Calu3 (cell line): ENCODE results near the gene SLC23A3. TPM values are rescaled to one million over a fixed set of nuclear protein-coding genes. Genes with fewer than 3 reads are reported as not detected.

Experiments
- BruUV-seq: library from RNA; stranded (reverse); fragments of 400-500 nt; replicated peaks from 2 replicates; lab custom pipeline; 2021; lab: Mats Ljungman, UMichigan
- CTCF ChIA-PET: fragments of 300-600 bp; sonication (Branson Sonifier 250); formaldehyde crosslinking; loops from one replicate; lab custom pipeline; 2022; ENCODE audit warnings: antibody characterized with exemption; lab: Charles Lee
- DNase-seq: peaks from one replicate; pipeline ENCODE4 v3.0.0; 2022
- H3K27ac Mint-ChIP-seq: one replicate; pipeline ENCODE4 v1.8.0; 2022; ENCODE audit warnings: mixed read lengths; ENCODE audit not compliant: unreplicated experiment
- H3K27me3 Mint-ChIP-seq: one replicate; pipeline ENCODE4 v1.8.0; 2022; ENCODE audit warnings: mixed read lengths; ENCODE audit not compliant: unreplicated experiment
- H3K36me3 Mint-ChIP-seq: one replicate; pipeline ENCODE4 v1.8.0; 2022; ENCODE audit warnings: mild to moderate bottlenecking, moderate library complexity, mixed read lengths; ENCODE audit not compliant: insufficient read depth, unreplicated experiment
- H3K4me1 Mint-ChIP-seq: one replicate; pipeline ENCODE4 v1.8.0; 2022; ENCODE audit warnings: mild to moderate bottlenecking, low read depth, mixed read lengths; ENCODE audit not compliant: unreplicated experiment
- H3K4me3 Mint-ChIP-seq: one replicate; pipeline ENCODE4 v1.8.0; 2022; ENCODE audit warnings: mild to moderate bottlenecking, low read depth, moderate library complexity, mixed read lengths; ENCODE audit not compliant: unreplicated experiment
- H3K9me3 Mint-ChIP-seq: one replicate; pipeline ENCODE4 v1.8.0; 2022; ENCODE audit warnings: low read depth, mixed read lengths; ENCODE audit not compliant: unreplicated experiment
- intact Hi-C: fragments of 100-400 bp; cut with micrococcal nuclease; formaldehyde crosslinking; loops from one replicate; pipeline ENCODE4 v1.10.0; 2022; ENCODE audit not compliant: unreplicated experiment
- total RNA-seq: library from RNA; stranded (reverse); gene quantifications from 2 replicates; pipeline ENCODE4 v1.2.3, GENCODE V29; 2022
- TF ChIP-seq, protein P1 (sequence below): fragments of 200-600 bp; IDR thresholded peaks from one replicate; pipeline ENCODE4 v1.8.0; 2022; ENCODE audit warnings: antibody characterized with exemption; ENCODE audit not compliant: unreplicated experiment

Gene SLC23A3
- total RNA-seq, 1 experiment from 2014 or later: 4.4 TPM

- BruUV-seq: no TSS peak
- CTCF ChIA-PET: interaction anchor here (0.6 kb wide), 1 partner anchor 129 kb away, joined by 3 read pairs; no protein-coding TSS in a partner anchor
Observed at GRCh38 chr2:219172231-219173154, 2.7 kb upstream of the SLC23A3 start.

DNA sequence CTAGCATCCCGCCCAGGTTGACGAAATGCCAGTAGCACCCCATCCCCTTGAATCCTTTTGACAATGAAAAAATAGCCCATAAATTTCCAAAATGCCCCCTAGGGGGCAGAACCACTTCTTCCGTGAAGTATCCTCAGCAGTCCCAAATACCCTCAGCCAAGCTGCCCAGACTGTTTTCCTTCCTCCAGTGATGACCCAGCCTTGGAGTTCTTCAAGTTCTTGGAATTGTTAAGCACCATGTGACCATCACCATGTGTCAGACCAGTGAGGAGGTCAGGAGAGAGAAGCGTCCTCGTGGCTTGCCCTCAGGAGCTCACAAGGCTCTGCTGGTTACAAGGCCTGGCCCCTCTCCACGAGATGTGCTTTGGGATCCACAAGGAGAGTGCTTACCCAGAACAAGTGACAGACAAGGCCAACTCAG, 1.4 kb upstream of the SLC23A3 start:
- H3K27me3 Mint-ChIP-seq: no peaks in the 10 kb centered on the region
- peaks cover 9% of the 10 kb centered on the region for H3K4me1 Mint-ChIP-seq
- BruUV-seq: no TSS peak
- H3K36me3 Mint-ChIP-seq: peaks cover 21% of the 10 kb centered on the region
- DNase-seq: peak; percentile 51
- TF ChIP-seq, protein P1, sequence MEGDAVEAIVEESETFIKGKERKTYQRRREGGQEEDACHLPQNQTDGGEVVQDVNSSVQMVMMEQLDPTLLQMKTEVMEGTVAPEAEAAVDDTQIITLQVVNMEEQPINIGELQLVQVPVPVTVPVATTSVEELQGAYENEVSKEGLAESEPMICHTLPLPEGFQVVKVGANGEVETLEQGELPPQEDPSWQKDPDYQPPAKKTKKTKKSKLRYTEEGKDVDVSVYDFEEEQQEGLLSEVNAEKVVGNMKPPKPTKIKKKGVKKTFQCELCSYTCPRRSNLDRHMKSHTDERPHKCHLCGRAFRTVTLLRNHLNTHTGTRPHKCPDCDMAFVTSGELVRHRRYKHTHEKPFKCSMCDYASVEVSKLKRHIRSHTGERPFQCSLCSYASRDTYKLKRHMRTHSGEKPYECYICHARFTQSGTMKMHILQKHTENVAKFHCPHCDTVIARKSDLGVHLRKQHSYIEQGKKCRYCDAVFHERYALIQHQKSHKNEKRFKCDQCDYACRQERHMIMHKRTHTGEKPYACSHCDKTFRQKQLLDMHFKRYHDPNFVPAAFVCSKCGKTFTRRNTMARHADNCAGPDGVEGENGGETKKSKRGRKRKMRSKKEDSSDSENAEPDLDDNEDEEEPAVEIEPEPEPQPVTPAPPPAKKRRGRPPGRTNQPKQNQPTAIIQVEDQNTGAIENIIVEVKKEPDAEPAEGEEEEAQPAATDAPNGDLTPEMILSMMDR: peak; percentile 86
- intact Hi-C loops: no loop called here
- CTCF ChIA-PET: interaction anchor here (0.8 to 1.7 kb wide), 2 partner anchors 12 to 123 kb away, joined by 3 to 8 read pairs; no protein-coding TSS in a partner anchor
- H3K27ac Mint-ChIP-seq: no peak overlapping the region
- H3K4me3 Mint-ChIP-seq: no peak overlapping the region
- H3K9me3 Mint-ChIP-seq: no peaks in the 10 kb centered on the region

More at GRCh38 chr2:219172231-219173154, 2.7 kb upstream of the SLC23A3 start:
- peaks cover 34% of the 10 kb centered on the region for H3K36me3 Mint-ChIP-seq
- TF ChIP-seq, protein P1: no peak
- no peak overlapping the region for H3K4me3 Mint-ChIP-seq
- DNase-seq: no peak
- H3K27me3 Mint-ChIP-seq: no peaks in the 10 kb centered on the region
- intact Hi-C loops: no loop called here
- no peak overlapping the region for H3K27ac Mint-ChIP-seq
- peaks cover 15% of the 10 kb centered on the region for H3K4me1 Mint-ChIP-seq
- no peaks in the 10 kb centered on the region for H3K9me3 Mint-ChIP-seq

GRCh38 chr2:219168932-219169331, 897 bp downstream of the SLC23A3 start:
- no peak overlapping the region for H3K27ac Mint-ChIP-seq
- no TSS peak for BruUV-seq
- DNase-seq: no peak
- intact Hi-C loops: loop anchor here (10.0 kb wide), 1 partner anchor 46 kb away; the partner anchor contains the start of gene ABCB6
- H3K27me3 Mint-ChIP-seq: no peaks in the 10 kb centered on the region
- CTCF ChIA-PET: no interaction called here
- no peaks in the 10 kb centered on the region for H3K9me3 Mint-ChIP-seq
- TF ChIP-seq, protein P1: no peak
- H3K36me3 Mint-ChIP-seq: peaks cover 2% of the 10 kb centered on the region
- H3K4me3 Mint-ChIP-seq: no peak overlapping the region
- H3K4me1 Mint-ChIP-seq: peaks cover under 1% of the 10 kb centered on the region

DNA sequence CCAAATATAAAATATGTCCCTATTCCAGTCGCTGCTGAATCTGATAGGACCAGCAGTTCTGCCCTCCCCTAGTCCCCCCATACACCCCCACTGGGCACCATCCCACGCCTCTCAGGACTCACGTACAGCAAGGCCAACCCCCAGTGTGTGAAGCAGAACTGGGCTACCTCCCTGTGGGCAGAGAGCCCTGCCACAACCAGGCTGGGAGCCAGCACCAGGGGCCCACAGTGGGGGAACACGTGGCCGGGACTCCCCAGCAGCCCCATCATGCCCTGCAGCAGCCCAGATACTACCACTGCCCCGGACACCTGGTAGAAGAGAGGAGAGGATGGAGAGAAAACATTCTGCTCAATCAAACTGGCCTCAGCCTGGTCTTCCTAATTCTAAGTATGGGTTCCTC, 1.3 kb downstream of the SLC23A3 start:
- TF ChIP-seq, protein P1: no peak
- no peaks in the 10 kb centered on the region for H3K9me3 Mint-ChIP-seq
- H3K27me3 Mint-ChIP-seq: no peaks in the 10 kb centered on the region
- H3K4me3 Mint-ChIP-seq: no peak overlapping the region
- intact Hi-C loops: loop anchor here (10.0 kb wide), 1 partner anchor 46 kb away; the partner anchor contains the start of gene ABCB6
- no peak for DNase-seq
- CTCF ChIA-PET: no interaction called here
- no peak overlapping the region for H3K27ac Mint-ChIP-seq
- BruUV-seq: no TSS peak
- H3K4me1 Mint-ChIP-seq: no peaks in the 10 kb centered on the region
- H3K36me3 Mint-ChIP-seq: no peaks in the 10 kb centered on the region
